CD4-positive, alpha-beta T cell treated with Interleukin-2 at 100 ng/mL for 4 hours (primary cell): ENCODE results near the gene MANF.
"Not testable (repeated sequence)": the region's sequence is repeated elsewhere in the genome, so short reads cannot be mapped to it uniquely, and the experiment has no call there.

Experiments used
- DNase-seq: peaks from one replicate; pipeline ENCODE4 v3.0.0-alpha.2; 2020; ENCODE audit warnings: low spot score

The MANF gene

GRCh38 chr3:51373658-51374421 is 11.3 kb upstream of the MANF start:
- no peak for DNase-seq

- no peak for DNase-seq
Observed at GRCh38 chr3:51374456-51374855, 10.6 kb upstream of the MANF start.

- DNase-seq, result no peak
Observed at GRCh38 chr3:51375136-51375535, 10.0 kb upstream of the MANF start.

GRCh38 chr3:51375571-51375970 is 9.5 kb upstream of the MANF start:
- no peak for DNase-seq

- DNase-seq, result no peak
Observed at GRCh38 chr3:51378065-51378464, 7.0 kb upstream of the MANF start.

- no peak for DNase-seq
Observed at GRCh38 chr3:51378726-51379125, 6.4 kb upstream of the MANF start.

- no peak for DNase-seq
Observed at GRCh38 chr3:51379301-51379700, 5.8 kb upstream of the MANF start.

GRCh38 chr3:51379746-51380455 is 5.2 kb upstream of the MANF start:
- no peak for DNase-seq

GRCh38 chr3:51380601-51381332 is 4.3 kb upstream of the MANF start:
- no peak for DNase-seq

GRCh38 chr3:51381333-51381705 is 3.8 kb upstream of the MANF start:
- no peak for DNase-seq

GRCh38 chr3:51382076-51382745 is 2.9 kb upstream of the MANF start:
- DNase-seq, result no peak

- DNase-seq, result no peak
Observed at GRCh38 chr3:51382947-51383578, 2.0 kb upstream of the MANF start.

GRCh38 chr3:51384055-51384725 is 901 bp upstream of the MANF start:
- peak; percentile 26 for DNase-seq

GRCh38 chr3:51385621-51386091 is 565 bp downstream of the MANF start:
- no peak for DNase-seq

- DNase-seq, result no peak
Observed at GRCh38 chr3:51386159-51386851, 1.2 kb downstream of the MANF start.

GRCh38 chr3:51386852-51387229 is 1.8 kb downstream of the MANF start:
- DNase-seq, result no peak

GRCh38 chr3:51387281-51387680 is 2.2 kb downstream of the MANF start:
- DNase-seq, result not testable (repeated sequence)

GRCh38 chr3:51388286-51389029 is 3.4 kb downstream of the MANF start:
- DNase-seq, result no peak

GRCh38 chr3:51389423-51390183 is 4.5 kb downstream of the MANF start:
- DNase-seq, result peak; percentile 60
